ENCODE results near the gene SLC4A5. TPM values are rescaled to one million over a fixed set of nuclear protein-coding genes. Genes with fewer than 3 reads are reported as not detected.

SLC4A5 gene
- total RNA-seq, 1 donor from 2014 or later = 4.4 TPM

DNA sequence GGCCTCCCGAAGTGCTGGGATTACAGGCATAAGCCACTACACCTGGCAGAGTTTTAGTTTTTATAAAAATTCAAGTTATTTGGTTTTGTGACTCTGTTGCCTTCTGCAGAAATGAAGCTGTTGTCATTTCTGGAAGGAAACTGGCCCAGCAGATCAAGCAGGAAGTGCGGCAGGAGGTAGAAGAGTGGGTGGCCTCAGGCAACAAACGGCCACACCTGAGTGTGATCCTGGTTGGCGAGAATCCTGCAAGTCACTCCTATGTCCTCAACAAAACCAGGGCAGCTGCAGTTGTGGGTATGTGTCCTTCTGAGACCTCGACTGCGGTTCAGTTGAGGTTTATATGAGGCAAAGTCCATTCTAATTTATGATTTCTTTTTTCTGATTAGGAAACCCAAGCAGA is 137.6 kb downstream of the SLC4A5 start:
- intact Hi-C loops (cut with DNase I) = no loop called here
- peaks cover 58% of the 10 kb centered on the region for H3K4me1 ChIP-seq
- TF ChIP-seq POLR2A (IDR thresholded peaks at IDR 0.05) = no peak
- TF ChIP-seq, protein P1, sequence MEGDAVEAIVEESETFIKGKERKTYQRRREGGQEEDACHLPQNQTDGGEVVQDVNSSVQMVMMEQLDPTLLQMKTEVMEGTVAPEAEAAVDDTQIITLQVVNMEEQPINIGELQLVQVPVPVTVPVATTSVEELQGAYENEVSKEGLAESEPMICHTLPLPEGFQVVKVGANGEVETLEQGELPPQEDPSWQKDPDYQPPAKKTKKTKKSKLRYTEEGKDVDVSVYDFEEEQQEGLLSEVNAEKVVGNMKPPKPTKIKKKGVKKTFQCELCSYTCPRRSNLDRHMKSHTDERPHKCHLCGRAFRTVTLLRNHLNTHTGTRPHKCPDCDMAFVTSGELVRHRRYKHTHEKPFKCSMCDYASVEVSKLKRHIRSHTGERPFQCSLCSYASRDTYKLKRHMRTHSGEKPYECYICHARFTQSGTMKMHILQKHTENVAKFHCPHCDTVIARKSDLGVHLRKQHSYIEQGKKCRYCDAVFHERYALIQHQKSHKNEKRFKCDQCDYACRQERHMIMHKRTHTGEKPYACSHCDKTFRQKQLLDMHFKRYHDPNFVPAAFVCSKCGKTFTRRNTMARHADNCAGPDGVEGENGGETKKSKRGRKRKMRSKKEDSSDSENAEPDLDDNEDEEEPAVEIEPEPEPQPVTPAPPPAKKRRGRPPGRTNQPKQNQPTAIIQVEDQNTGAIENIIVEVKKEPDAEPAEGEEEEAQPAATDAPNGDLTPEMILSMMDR (IDR thresholded peaks at IDR 0.05) = no peak
- TF ChIP-seq POLR2AphosphoS5 (IDR thresholded peaks at IDR 0.05; ENCODE audit: insufficient read depth in 1 of 2, low read depth in 1 of 2) = no peak
- peaks cover 0 to 26% of the 10 kb centered on the region in 2 donors for H3K36me3 ChIP-seq
- no peak for DNase-seq (ENCODE audit: extremely low spot score in 2 of 2)
- no peak overlapping the region for H3K27ac ChIP-seq
- H3K4me3 ChIP-seq = no peak overlapping the region
- no peaks in the 10 kb centered on the region for H3K27me3 ChIP-seq
- H3K9me3 ChIP-seq = no peaks in the 10 kb centered on the region

DNA sequence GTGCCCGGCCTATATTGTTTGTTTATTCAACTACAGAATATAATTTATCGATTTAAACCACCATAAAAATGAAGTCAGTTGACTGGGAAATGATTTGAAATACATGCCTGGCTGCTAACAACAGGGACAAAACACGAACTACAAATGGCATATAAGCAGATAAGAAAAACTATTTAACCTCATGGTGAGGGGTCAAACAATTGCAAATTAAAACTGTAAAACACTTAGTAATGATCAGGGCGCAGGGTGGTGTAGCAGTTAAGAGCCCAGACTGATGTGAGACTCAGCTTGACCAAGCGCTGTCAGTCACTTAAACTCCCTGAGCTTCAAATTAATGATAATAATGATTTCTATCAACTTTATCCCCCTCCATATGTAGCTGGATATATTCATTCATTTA is 138.1 kb downstream of the SLC4A5 start:
- DNase-seq (ENCODE audit: extremely low spot score in 2 of 2) = no peak
- TF ChIP-seq POLR2AphosphoS5 (IDR thresholded peaks at IDR 0.05; ENCODE audit: insufficient read depth in 1 of 2, low read depth in 1 of 2) = no peak
- TF ChIP-seq, protein P1 (IDR thresholded peaks at IDR 0.05) = no peak
- no peak for TF ChIP-seq POLR2A (IDR thresholded peaks at IDR 0.05)
- Histone ChIP-seq H3K36me3 (peaks cover 0 to 24% of the 10 kb centered on the region in 2 donors), H3K4me1 (peaks cover 60% of the 10 kb centered on the region), H3K27ac (peak overlapping the region; percentile 69), H3K9me3 (no peaks in the 10 kb centered on the region), H3K27me3 (no peaks in the 10 kb centered on the region), H3K4me3 (no peak overlapping the region)
- intact Hi-C loops (cut with DNase I) = no loop called here

DNA sequence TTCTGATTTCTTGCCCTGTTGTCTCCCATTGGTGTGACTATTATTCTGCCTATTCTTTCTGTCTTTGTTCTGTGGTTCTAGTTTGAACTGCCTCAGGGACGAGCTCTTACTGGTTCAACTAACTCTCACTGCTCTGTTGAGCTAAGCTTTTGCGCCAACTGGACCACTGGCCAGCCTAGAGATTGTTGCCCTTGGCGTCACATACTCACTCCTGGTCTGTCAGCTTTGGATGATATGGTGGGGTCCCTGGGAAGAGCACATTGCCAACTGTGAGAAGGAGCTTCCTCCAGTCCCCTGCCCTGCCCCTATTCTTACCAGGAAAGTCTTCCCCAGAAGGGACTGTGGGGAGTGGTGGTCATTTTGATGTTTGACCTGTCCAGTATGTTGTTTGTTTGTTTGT is 138.8 kb downstream of the SLC4A5 start:
- peaks cover 0 to 17% of the 10 kb centered on the region in 2 donors for H3K36me3 ChIP-seq
- no peaks in the 10 kb centered on the region for H3K27me3 ChIP-seq
- H3K9me3 ChIP-seq = no peaks in the 10 kb centered on the region
- intact Hi-C loops (cut with DNase I) = no loop called here
- no peak overlapping the region for H3K4me3 ChIP-seq
- peak overlapping the region; percentile 69 for H3K27ac ChIP-seq
- no peak for DNase-seq (ENCODE audit: extremely low spot score in 2 of 2)
- peaks cover 67% of the 10 kb centered on the region for H3K4me1 ChIP-seq
- no peak for TF ChIP-seq POLR2AphosphoS5 (IDR thresholded peaks at IDR 0.05; ENCODE audit: insufficient read depth in 1 of 2, low read depth in 1 of 2)
- TF ChIP-seq, protein P1 (IDR thresholded peaks at IDR 0.05) = no peak
- no peak for TF ChIP-seq POLR2A (IDR thresholded peaks at IDR 0.05)

DNA sequence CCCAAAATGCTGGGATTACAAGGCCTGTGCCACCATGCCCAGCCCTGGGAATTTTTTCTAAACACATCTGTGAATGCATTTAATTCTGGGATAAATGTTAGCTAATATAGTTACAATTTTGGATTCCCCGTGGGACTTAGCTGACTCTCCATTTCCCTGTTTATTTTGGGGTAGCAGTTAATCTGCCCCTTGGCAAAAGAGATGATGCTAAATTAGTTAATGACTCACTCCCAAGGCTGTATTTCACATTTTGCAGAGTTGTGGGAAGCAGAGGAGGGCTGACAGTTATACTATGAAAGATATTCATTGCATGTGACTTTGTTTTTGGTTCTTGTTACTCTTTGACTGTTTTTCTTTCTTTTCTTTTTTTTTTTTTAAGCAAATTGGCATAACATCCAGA is 141.6 kb downstream of the SLC4A5 start:
- intact Hi-C loops (cut with DNase I) = no loop called here
- Histone ChIP-seq H3K36me3 (no peaks in the 10 kb centered on the region), H3K9me3 (no peaks in the 10 kb centered on the region), H3K27me3 (no peaks in the 10 kb centered on the region), H3K27ac (peak overlapping the region; percentile 78), H3K4me1 (peaks cover 71% of the 10 kb centered on the region), H3K4me3 (no peak overlapping the region)
- TF ChIP-seq POLR2AphosphoS5 (IDR thresholded peaks at IDR 0.05; ENCODE audit: insufficient read depth in 1 of 2, low read depth in 1 of 2) = peak; percentile 51 to 98
- TF ChIP-seq POLR2A (IDR thresholded peaks at IDR 0.05) = no peak
- peak in 1 of 2 donors; percentile 84 for DNase-seq (ENCODE audit: extremely low spot score in 2 of 2)

DNA sequence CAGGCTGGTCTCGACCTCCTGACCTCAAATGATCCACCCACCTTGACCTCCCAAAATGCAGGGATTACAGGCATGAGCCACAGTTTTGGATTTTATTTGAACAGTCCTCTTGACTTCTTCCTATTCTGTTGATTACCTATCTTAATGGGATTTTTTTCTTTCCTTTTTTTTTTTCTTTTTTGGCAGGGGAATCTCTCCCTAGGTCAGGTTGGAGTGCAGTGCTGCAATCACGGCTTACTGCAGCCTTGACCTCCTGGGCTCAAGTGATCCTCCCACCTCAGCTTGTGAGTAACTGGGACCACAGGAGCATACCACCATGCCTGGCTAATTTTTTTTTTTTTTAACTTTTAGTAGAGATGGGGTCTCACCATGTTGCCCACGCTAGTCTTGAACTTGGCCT is 142.0 kb downstream of the SLC4A5 start:
- intact Hi-C loops (cut with DNase I) = no loop called here
- DNase-seq (ENCODE audit: extremely low spot score in 2 of 2) = peak in 1 of 2 donors; percentile 85
- H3K4me1 ChIP-seq = peaks cover 67% of the 10 kb centered on the region
- peak overlapping the region; percentile 78 for H3K27ac ChIP-seq
- H3K4me3 ChIP-seq = no peak overlapping the region
- H3K36me3 ChIP-seq = no peaks in the 10 kb centered on the region
- H3K9me3 ChIP-seq = no peaks in the 10 kb centered on the region
- no peaks in the 10 kb centered on the region for H3K27me3 ChIP-seq
- TF ChIP-seq, protein P1 (IDR thresholded peaks at IDR 0.05) = no peak
- TF ChIP-seq POLR2A (IDR thresholded peaks at IDR 0.05) = no peak
- no peak for TF ChIP-seq POLR2AphosphoS5 (IDR thresholded peaks at IDR 0.05; ENCODE audit: insufficient read depth in 1 of 2, low read depth in 1 of 2)
